Activated T-helper 1 cell treated with Interleukin-2 at 50 U/mL for 16 hours (primary cell): ENCODE results near the gene SEC31A.
"Not testable (repeated sequence)": the region's sequence is repeated elsewhere in the genome, so short reads cannot be mapped to it uniquely, and the experiment has no call there.

Source experiments
- DNase-seq: peaks from one replicate; pipeline ENCODE4 v3.0.0-alpha.2; 2020; ENCODE audit warnings: low read depth

Gene SEC31A

GRCh38 chr4:82839624-82840023 is 51.3 kb downstream of the SEC31A start:
- DNase-seq, result no peak

GRCh38 chr4:82833696-82834313 is 57.1 kb downstream of the SEC31A start:
- no peak for DNase-seq

- DNase-seq, result not testable (repeated sequence)
Observed at GRCh38 chr4:82833060-82833459, 57.9 kb downstream of the SEC31A start.

- no peak for DNase-seq
Observed at GRCh38 chr4:82825425-82825824, 65.5 kb downstream of the SEC31A start.

- DNase-seq, result no peak
Observed at GRCh38 chr4:82823062-82823461, 67.9 kb downstream of the SEC31A start.

GRCh38 chr4:82820689-82821088 is 70.3 kb downstream of the SEC31A start:
- no peak for DNase-seq

GRCh38 chr4:82818664-82819662 is 72.0 kb downstream of the SEC31A start:
- no peak for DNase-seq

- not testable (repeated sequence) for DNase-seq
Observed at GRCh38 chr4:82816874-82817273, 74.1 kb downstream of the SEC31A start.

- no peak for DNase-seq
Observed at GRCh38 chr4:82814034-82814433, 76.9 kb downstream of the SEC31A start.

GRCh38 chr4:82811838-82812341 is 79.1 kb downstream of the SEC31A start:
- no peak for DNase-seq

GRCh38 chr4:82811392-82811791 is 79.6 kb downstream of the SEC31A start:
- no peak for DNase-seq

- no peak for DNase-seq
Observed at GRCh38 chr4:82810176-82810575, 80.8 kb downstream of the SEC31A start.

- DNase-seq, result no peak
Observed at GRCh38 chr4:82809619-82810018, 81.3 kb downstream of the SEC31A start.

GRCh38 chr4:82803746-82804145 is 87.2 kb downstream of the SEC31A start:
- no peak for DNase-seq

- DNase-seq, result no peak
Observed at GRCh38 chr4:82802911-82803310, 88.0 kb downstream of the SEC31A start.

- no peak for DNase-seq
Observed at GRCh38 chr4:82801910-82802521, 88.9 kb downstream of the SEC31A start.

GRCh38 chr4:82799006-82799881 is 91.7 kb downstream of the SEC31A start:
- no peak for DNase-seq

GRCh38 chr4:82798168-82799005 is 92.6 kb downstream of the SEC31A start, which contains the start of gene SCD5:
SCD5 (minus strand) TSS chr4:82798796; CDS start chr4:82798537, 259 bp downstream.
- DNase-seq, result peak; percentile 4

- no peak for DNase-seq
Observed at GRCh38 chr4:82797405-82798111, 93.4 kb downstream of the SEC31A start.

GRCh38 chr4:82797040-82797404 is 93.9 kb downstream of the SEC31A start:
- DNase-seq, result no peak
